Measurements from ENCODE around the gene INPP4B. TPM values are rescaled to one million over a fixed set of nuclear protein-coding genes. Genes with fewer than 3 reads are reported as not detected.

The INPP4B gene
- total RNA-seq, 1 experiment from 2014 or later, result 14.3 TPM

- Histone ChIP-seq H3K4me1 (ENCODE audit: control insufficient read depth in 1 of 2, insufficient read depth in 2 of 2, low read length in 2 of 2) (peaks cover 38 to 52% of the 10 kb centered on the region in 2 experiments), H3K9me2 (ENCODE audit: insufficient read depth) (no peaks in the 10 kb centered on the region; the same call in 1 of the 2 replicates), H3K9ac (ENCODE audit: low read length) (peak overlapping the region; percentile 55), H2AFZ (ENCODE audit: low read depth, low read length, poor library complexity, severe bottlenecking) (peak overlapping the region; percentile 9), H3K27me3 (ENCODE audit: insufficient read depth, low read length) (no peaks in the 10 kb centered on the region), H3K9me3 (ENCODE audit: control insufficient read depth in 1 of 2, insufficient read depth in 1 of 2, low read depth in 1 of 2, low read length in 2 of 2) (no peaks in the 10 kb centered on the region), H3K36me3 (ENCODE audit: control insufficient read depth in 1 of 2, insufficient read depth in 2 of 2, low read length in 2 of 2) (no peaks in the 10 kb centered on the region), H3K4me3 (replicated peaks in 1 of 2; ENCODE audit: low read depth in 1 of 2, low read length in 2 of 2) (0 out of 4 replicates have a peak overlapping the region, but pooled peaks of 1 of the 2 experiments have one; percentile 9), H3K27ac (ENCODE audit: low read depth, low read length) (peak overlapping the region; percentile 92), H3K79me2 (ENCODE audit: insufficient read depth, low read length) (no peaks in the 10 kb centered on the region), H4K20me1 (ENCODE audit: insufficient read depth) (no peaks in the 10 kb centered on the region), H3K4me2 (ENCODE audit: low read length) (peak overlapping the region; percentile 64)
- ATAC-seq, result peak; percentile 9
- CTCF ChIA-PET, result no interaction called here
- RAD21 ChIA-PET (ENCODE audit: low non-redundant PET in 1 of 2, low total read pairs in 2 of 2, uncharacterized antibody in 2 of 2, unreplicated experiment in 2 of 2), result no interaction called here
- intact Hi-C loops (cut with micrococcal nuclease), result no loop called here
- DNase-seq (ENCODE audit: low read depth, low spot score), result no peak
- TF ChIP-seq CEBPB (IDR thresholded peaks at IDR 0.05; ENCODE audit: low read depth) (no peak), FOSL1 (IDR thresholded peaks at IDR 0.05; ENCODE audit: low read depth) (no peak), ZBTB33 (IDR thresholded peaks at IDR 0.05; ENCODE audit: extremely low read depth, insufficient replicate concordance, low read length) (no peak), RAD21 (IDR thresholded peaks at IDR 0.05; ENCODE audit: low read depth) (no peak), POLR2A (IDR thresholded peaks at IDR 0.05; ENCODE audit: borderline replicate concordance, extremely low read depth, insufficient read depth, insufficient read length) (no peak), CBX3 (IDR thresholded peaks at IDR 0.05; ENCODE audit: low read depth) (no peak), YY1 (IDR thresholded peaks at IDR 0.05; ENCODE audit: extremely low read depth, insufficient replicate concordance, low read depth, low read length) (no peak), EZH2 (IDR thresholded peaks at IDR 0.05) (no peak), REST (IDR thresholded peaks at IDR 0.05; ENCODE audit: low read depth) (no peak), ZNF274 (IDR thresholded peaks at IDR 0.05; ENCODE audit: low read depth, low read length) (no peak), EZH2phosphoT487 (IDR thresholded peaks at IDR 0.05; ENCODE audit: borderline replicate concordance) (no peak)
- POLR2A ChIA-PET, result interaction anchor here (1.4 kb wide), 1 partner anchor 8 kb away, joined by 5 read pairs; no protein-coding TSS in a partner anchor
- BruUV-seq (replicated peaks), result TSS peak; percentile 56
These were observed 296.9 kb downstream of the INPP4B start for GRCh38 chr4:142549248-142549647.
